NOMO-1 treated with dmso at 0.1 percent for 144 hours (cell line): ENCODE results near the gene PLCD3.

Experiments
- DNase-seq: peaks from one replicate; lab custom pipeline; 2025; ENCODE audit not compliant: unreplicated experiment; lab: John Stamatoyannopoulos, UW

Gene PLCD3

GRCh38 chr17:45118691-45119090, 13.6 kb downstream of the PLCD3 start:
- no peak for DNase-seq

- no peak for DNase-seq
Observed at GRCh38 chr17:45117848-45118646, 14.3 kb downstream of the PLCD3 start.

- no peak for DNase-seq
Observed at GRCh38 chr17:45117334-45117733, 15.0 kb downstream of the PLCD3 start.

- no peak for DNase-seq
Observed at GRCh38 chr17:45116434-45117016, 15.8 kb downstream of the PLCD3 start.

GRCh38 chr17:45115871-45116270, 16.4 kb downstream of the PLCD3 start:
- no peak for DNase-seq

- no peak for DNase-seq
Observed at GRCh38 chr17:45115015-45115625, 17.2 kb downstream of the PLCD3 start.

GRCh38 chr17:45114117-45114932, 18.0 kb downstream of the PLCD3 start:
- no peak for DNase-seq

GRCh38 chr17:45113424-45113754, 18.9 kb downstream of the PLCD3 start:
- DNase-seq = no peak

- no peak for DNase-seq
Observed at GRCh38 chr17:45112559-45113423, 19.5 kb downstream of the PLCD3 start.

- DNase-seq = no peak
Observed at GRCh38 chr17:45111850-45112249, 20.5 kb downstream of the PLCD3 start.

- DNase-seq = no peak
Observed at GRCh38 chr17:45110676-45111611, 21.4 kb downstream of the PLCD3 start.

- DNase-seq = no peak
Observed at GRCh38 chr17:45108595-45109521, 23.5 kb downstream of the PLCD3 start.

- DNase-seq = no peak
Observed at GRCh38 chr17:45108051-45108450, 24.3 kb downstream of the PLCD3 start.

GRCh38 chr17:45107293-45108010, 24.9 kb downstream of the PLCD3 start:
- DNase-seq = no peak

- no peak for DNase-seq
Observed at GRCh38 chr17:45106582-45106981, 25.7 kb downstream of the PLCD3 start.

- no peak for DNase-seq
Observed at GRCh38 chr17:45106096-45106495, 26.2 kb downstream of the PLCD3 start.

- no peak for DNase-seq
Observed at GRCh38 chr17:45104907-45105624, 27.2 kb downstream of the PLCD3 start.
